ENCODE results near the gene MTG1.

GRCh38 chr10:133448120-133448519, 54.2 kb downstream of the MTG1 start:
- TF ChIP-seq EZH2phosphoT487 (IDR thresholded peaks at IDR 0.05; ENCODE audit: insufficient read depth, low read depth) (no peak), EZH2 (IDR thresholded peaks at IDR 0.05; ENCODE audit: insufficient read depth, poor library complexity, severe bottlenecking) (no peak)

Measured in GM23248 (cell line).